H9 (cell line): Measurements from ENCODE around the gene MICU2. TPM values are rescaled to one million over a fixed set of nuclear protein-coding genes. Genes with fewer than 3 reads are reported as not detected.

ENCODE experiments used
- DNase-seq: peaks from one replicate; pipeline ENCODE4 v3.0.0-alpha.2; 2017
- H2AFZ ChIP-seq: one replicate; pipeline ENCODE4 v1.6.1; 2013; ENCODE audit warnings: mild to moderate bottlenecking, low read length, control low read depth, moderate library complexity
- H2AK5ac ChIP-seq: 2 replicates; pipeline ENCODE4 v1.6.1; 2013; ENCODE audit warnings: low read length, control low read depth, mixed read lengths; ENCODE audit not compliant: insufficient read length
- H2BK120ac ChIP-seq: one replicate; pipeline ENCODE4 v1.6.1; 2013; ENCODE audit warnings: low read depth, mild to moderate bottlenecking, low read length, control low read depth, inconsistent platforms; ENCODE audit not compliant: poor library complexity, severe bottlenecking
- H2BK12ac ChIP-seq: 2 replicates; pipeline ENCODE4 v1.6.1; 2013; ENCODE audit warnings: low read length, control low read depth, mixed read lengths, low read depth; ENCODE audit not compliant: insufficient read length
- H2BK15ac ChIP-seq: 2 replicates; pipeline ENCODE4 v1.6.1; 2013; ENCODE audit warnings: low read depth, low read length, control low read depth
- H2BK20ac ChIP-seq: one replicate; pipeline ENCODE4 v1.6.1; 2013; ENCODE audit warnings: low read depth, mild to moderate bottlenecking, low read length, control low read depth, inconsistent platforms; ENCODE audit not compliant: poor library complexity, severe bottlenecking
- H2BK5ac ChIP-seq: 2 replicates; pipeline ENCODE4 v1.6.1; 2013; ENCODE audit warnings: low read length, control low read depth, mixed read lengths; ENCODE audit not compliant: insufficient read length
- H3K14ac ChIP-seq: 2 replicates; pipeline ENCODE4 v1.6.1; 2013; ENCODE audit warnings: low read length, control low read depth; ENCODE audit not compliant: insufficient read depth
- H3K18ac ChIP-seq: 2 replicates; pipeline ENCODE4 v1.6.1; 2013; ENCODE audit warnings: low read depth, mild to moderate bottlenecking, mixed read lengths, low read length, control low read depth; ENCODE audit not compliant: insufficient read length
- H3K23ac ChIP-seq: 2 replicates; pipeline ENCODE4 v1.6.1; 2013; ENCODE audit warnings: low read length, control low read depth, mixed read lengths, low read depth; ENCODE audit not compliant: insufficient read length
- H3K23me2 ChIP-seq: 2 replicates; pipeline ENCODE4 v1.6.1; 2013; ENCODE audit warnings: low read depth, mild to moderate bottlenecking, mixed read lengths, low read length, control low read depth; ENCODE audit not compliant: insufficient read length, poor library complexity, severe bottlenecking
- H3K27ac ChIP-seq: 2 replicates; pipeline ENCODE4 v1.5.1; 2013; ENCODE audit warnings: low read length, control low read depth, mixed read lengths, low read depth; ENCODE audit not compliant: insufficient read length
- H3K27me3 ChIP-seq: 2 replicates; pipeline ENCODE4 v1.6.1; 2013; ENCODE audit warnings: low read length, control low read depth, inconsistent platforms; ENCODE audit not compliant: insufficient read depth
- H3K4ac ChIP-seq: 2 replicates; pipeline ENCODE4 v1.6.1; 2013; ENCODE audit warnings: low read depth, mild to moderate bottlenecking, control low read depth, inconsistent platforms, low read length, moderate library complexity
- H3K4me1 ChIP-seq: 2 replicates; pipeline ENCODE4 v1.6.1; 2013; ENCODE audit warnings: low read length, control low read depth, inconsistent platforms; ENCODE audit not compliant: insufficient read depth
- H3K4me2 ChIP-seq: 2 replicates; pipeline ENCODE4 v1.6.1; 2013; ENCODE audit warnings: low read length, control low read depth, mixed read lengths; ENCODE audit not compliant: insufficient read length, insufficient read depth
- H3K56ac ChIP-seq: 2 replicates; pipeline ENCODE4 v1.6.1; 2013; ENCODE audit warnings: low read depth, mild to moderate bottlenecking, mixed read lengths, low read length, control low read depth; ENCODE audit not compliant: insufficient read length
- H3K79me1 ChIP-seq: 2 replicates; pipeline ENCODE4 v1.6.1; 2013; ENCODE audit warnings: low read depth, mild to moderate bottlenecking, moderate library complexity, low read length, control low read depth, inconsistent platforms; ENCODE audit not compliant: insufficient read depth, poor library complexity, severe bottlenecking
- H3K79me2 ChIP-seq: 2 replicates; pipeline ENCODE4 v1.6.1; 2013; ENCODE audit warnings: low read length, control low read depth, inconsistent platforms; ENCODE audit not compliant: insufficient read depth
- H3K9ac ChIP-seq: 2 replicates; pipeline ENCODE4 v1.6.1; 2013; ENCODE audit warnings: low read length, control low read depth, mixed read lengths; ENCODE audit not compliant: insufficient read length; ENCODE audit errors: extremely low read depth
- H3K9me3 ChIP-seq: one replicate; pipeline ENCODE4 v1.6.1; 2013; ENCODE audit warnings: low read depth, low read length, inconsistent platforms; ENCODE audit not compliant: control insufficient read depth
- H3T11ph ChIP-seq: one replicate; pipeline ENCODE4 v1.6.1; 2013; ENCODE audit warnings: mild to moderate bottlenecking, low read length, control low read depth, inconsistent platforms
- H4K20me1 ChIP-seq: one replicate; pipeline ENCODE4 v1.6.1; 2013; ENCODE audit not compliant: control insufficient read depth, insufficient read length, insufficient read depth
- H4K5ac ChIP-seq: 2 replicates; pipeline ENCODE4 v1.6.1; 2013; ENCODE audit warnings: low read depth, mild to moderate bottlenecking, mixed read lengths, low read length, control low read depth; ENCODE audit not compliant: insufficient read length
- H4K8ac ChIP-seq: replicated peaks from 2 replicates; pipeline ENCODE4 v1.6.1; 2013; ENCODE audit warnings: low read length, control low read depth, mixed read lengths, low read depth; ENCODE audit not compliant: insufficient read length
- H4K91ac ChIP-seq: 2 replicates; pipeline ENCODE4 v1.6.1; 2013; ENCODE audit warnings: low read depth, mild to moderate bottlenecking, moderate library complexity, mixed read lengths, low read length, control low read depth; ENCODE audit not compliant: insufficient read length
- H3K27ac Mint-ChIP-seq, 3 experiments: 2 replicates in 2 of 3; 3 replicates in 1 of 3; pipeline ENCODE4 v1.8.0; 2020 to 2021; ENCODE audit warnings: mixed read lengths in 3 of 3, mild to moderate bottlenecking in 1 of 3, moderate library complexity in 1 of 3
- H3K27me3 Mint-ChIP-seq: 2 replicates; pipeline ENCODE4 v1.8.0; 2021; ENCODE audit warnings: low read depth, mild to moderate bottlenecking, moderate library complexity, mixed read lengths
- H3K36me3 Mint-ChIP-seq, 3 experiments: 2 replicates in 2 of 3; 3 replicates in 1 of 3; pipeline ENCODE4 v1.8.0; 2020 to 2021; ENCODE audit warnings: low read depth in 3 of 3, mixed read lengths in 3 of 3; ENCODE audit not compliant: insufficient read depth in 1 of 3
- H3K4me1 Mint-ChIP-seq, 2 experiments: 2 replicates each; pipeline ENCODE4 v1.8.0; 2020; ENCODE audit warnings: mixed read lengths in 2 of 2
- H3K4me3 Mint-ChIP-seq, 2 experiments: 2 replicates in 1 of 2; 3 replicates in 1 of 2; pipeline ENCODE4 v1.8.0; 2020 to 2021; ENCODE audit warnings: mild to moderate bottlenecking in 2 of 2, mixed read lengths in 2 of 2, moderate library complexity in 1 of 2
- H3K9me3 Mint-ChIP-seq, 2 experiments: 2 replicates in 1 of 2; 3 replicates in 1 of 2; pipeline ENCODE4 v1.8.0; 2020; ENCODE audit warnings: mild to moderate bottlenecking in 2 of 2, mixed read lengths in 2 of 2, moderate library complexity in 1 of 2
- WGBS: extraction: QIAGEN DNeasy Blood & Tissue Kit; methylation state at CpG from one replicate; pipeline ENCODE4 v1.1.7; 2013; ENCODE audit warnings: missing lambda C conversion rate, low lambda C conversion rate, mixed read lengths; ENCODE audit not compliant: insufficient read length; ENCODE audit errors: extremely low coverage; 5-methylcytosine and 5-hydroxymethylcytosine counted together
- total RNA-seq: library from RNA; stranded (reverse); gene quantifications from 2 replicates; pipeline ENCODE4 v1.2.1, GENCODE V29; 2021
- TF ChIP-seq, protein P1 (sequence below): fragments of 200-600 bp; sonication (generic); conservative IDR thresholded peaks from 3 replicates; pipeline ENCODE4 v1.8.0; 2021; ENCODE audit warnings: antibody characterized with exemption, mild to moderate bottlenecking

Gene MICU2
- total RNA-seq, 1 experiment from 2014 or later = 38.4 TPM

- H3K9me3 Mint-ChIP-seq = no peaks in the 10 kb centered on the region
Observed at GRCh38 chr13:21530656-21531055, 73.3 kb downstream of the MICU2 start.

More at GRCh38 chr13:21530656-21531055, 73.3 kb downstream of the MICU2 start:
- Histone ChIP-seq H3K4me2 (no peak overlapping the region), H2BK5ac (no peak overlapping the region), H4K5ac (no peak overlapping the region), H3K4me1 (no peaks in the 10 kb centered on the region), H3K18ac (no peak overlapping the region), H3K4ac (no peak overlapping the region), H2BK15ac (no peak overlapping the region), H3K23me2 (no peaks in the 10 kb centered on the region), H2AFZ (no peak overlapping the region), H3T11ph (no peak overlapping the region), H3K56ac (no peak overlapping the region), H4K91ac (no peak overlapping the region), H4K20me1 (no peaks in the 10 kb centered on the region), H2BK120ac (no peak overlapping the region), H3K79me2 (no peaks in the 10 kb centered on the region), H4K8ac (no peak overlapping the region), H3K27ac (no peak overlapping the region), H3K27me3 (no peaks in the 10 kb centered on the region), H3K9ac (no peak overlapping the region), H2AK5ac (no peak overlapping the region), H3K79me1 (no peaks in the 10 kb centered on the region), H2BK12ac (no peak overlapping the region), H2BK20ac (no peak overlapping the region), H3K23ac (no peak overlapping the region), H3K14ac (no peak overlapping the region), H3K9me3 (no peaks in the 10 kb centered on the region)
- no CpG with 5 or more reads among the region's 11 CpGs for WGBS
- DNase-seq = no peak
- peaks cover 0 to 3% (median 0%) of the 10 kb centered on the region in 3 experiments; a peak in 1 of 7 replicates for H3K36me3 Mint-ChIP-seq
- TF ChIP-seq, protein P1, sequence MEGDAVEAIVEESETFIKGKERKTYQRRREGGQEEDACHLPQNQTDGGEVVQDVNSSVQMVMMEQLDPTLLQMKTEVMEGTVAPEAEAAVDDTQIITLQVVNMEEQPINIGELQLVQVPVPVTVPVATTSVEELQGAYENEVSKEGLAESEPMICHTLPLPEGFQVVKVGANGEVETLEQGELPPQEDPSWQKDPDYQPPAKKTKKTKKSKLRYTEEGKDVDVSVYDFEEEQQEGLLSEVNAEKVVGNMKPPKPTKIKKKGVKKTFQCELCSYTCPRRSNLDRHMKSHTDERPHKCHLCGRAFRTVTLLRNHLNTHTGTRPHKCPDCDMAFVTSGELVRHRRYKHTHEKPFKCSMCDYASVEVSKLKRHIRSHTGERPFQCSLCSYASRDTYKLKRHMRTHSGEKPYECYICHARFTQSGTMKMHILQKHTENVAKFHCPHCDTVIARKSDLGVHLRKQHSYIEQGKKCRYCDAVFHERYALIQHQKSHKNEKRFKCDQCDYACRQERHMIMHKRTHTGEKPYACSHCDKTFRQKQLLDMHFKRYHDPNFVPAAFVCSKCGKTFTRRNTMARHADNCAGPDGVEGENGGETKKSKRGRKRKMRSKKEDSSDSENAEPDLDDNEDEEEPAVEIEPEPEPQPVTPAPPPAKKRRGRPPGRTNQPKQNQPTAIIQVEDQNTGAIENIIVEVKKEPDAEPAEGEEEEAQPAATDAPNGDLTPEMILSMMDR = no peak
- H3K4me1 Mint-ChIP-seq = no peaks in the 10 kb centered on the region
- H3K4me3 Mint-ChIP-seq = no peak overlapping the region
- no peak overlapping the region for H3K27ac Mint-ChIP-seq
- no peaks in the 10 kb centered on the region for H3K27me3 Mint-ChIP-seq
